ENCODE measurements around the gene CLDN1.

DNA sequence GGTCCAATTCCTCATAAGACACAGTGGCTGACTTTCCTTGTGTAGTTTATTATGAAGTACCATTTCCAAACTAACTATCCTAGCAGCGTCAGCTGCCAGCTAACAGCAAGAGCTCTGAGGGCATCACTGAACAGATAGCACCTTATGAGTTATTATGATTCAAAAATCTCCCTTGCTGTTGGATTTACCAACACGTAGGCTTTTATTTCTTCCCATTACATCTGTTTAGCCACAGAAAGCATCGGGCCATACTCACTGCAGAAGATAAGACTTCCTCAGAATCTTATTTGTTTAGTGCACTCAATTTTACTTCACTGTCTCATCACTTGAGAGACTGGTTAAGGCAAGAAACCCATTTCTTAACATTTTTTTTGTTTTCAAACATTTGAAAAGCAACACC, 16.2 kb downstream of the CLDN1 start:
- TF ChIP-seq SIN3A (IDR thresholded peaks at IDR 0.05; ENCODE audit: borderline replicate concordance, insufficient read depth, low read length) (no peak), REST (IDR thresholded peaks at IDR 0.05; ENCODE audit: insufficient read depth in 1 of 2, low read depth in 2 of 2, low read length in 2 of 2) (no peak), POLR2AphosphoS5 (IDR thresholded peaks at IDR 0.05; ENCODE audit: low read depth, low read length) (no peak), TAF1 (IDR thresholded peaks at IDR 0.05; ENCODE audit: borderline replicate concordance, insufficient read depth, low read length) (no peak), FOXP2 (optimal IDR thresholded peaks at IDR 0.05; ENCODE audit: borderline replicate concordance, extremely low read depth, extremely low read length, insufficient read depth) (no peak)

Data from PFSK-1 (cell line).